GM10847 (cell line): ENCODE data around the gene SLC25A12.

ENCODE experiments used
- POLR2A ChIP-seq: IDR thresholded peaks from 2 replicates; pipeline ENCODE4 v1.6.1; 2011; ENCODE audit not compliant: insufficient read length; ENCODE audit errors: extremely low read depth

SLC25A12 gene

GRCh38 chr2:171858397-171858958 lies 35.6 kb downstream of the SLC25A12 start:
- no peak for TF ChIP-seq POLR2A

GRCh38 chr2:171855401-171855800 lies 38.6 kb downstream of the SLC25A12 start:
- no peak for TF ChIP-seq POLR2A

GRCh38 chr2:171852366-171852888 lies 41.6 kb downstream of the SLC25A12 start:
- TF ChIP-seq POLR2A, result no peak

GRCh38 chr2:171847627-171848026 lies 46.4 kb downstream of the SLC25A12 start:
- no peak for TF ChIP-seq POLR2A

GRCh38 chr2:171846894-171847293 lies 47.1 kb downstream of the SLC25A12 start:
- TF ChIP-seq POLR2A, result no peak

- no peak for TF ChIP-seq POLR2A
These were observed 52.0 kb downstream of the SLC25A12 start for GRCh38 chr2:171841996-171842395.

- TF ChIP-seq POLR2A, result no peak
These were observed 56.3 kb downstream of the SLC25A12 start for GRCh38 chr2:171837736-171838135.

GRCh38 chr2:171836146-171836910 lies 57.7 kb downstream of the SLC25A12 start:
- TF ChIP-seq POLR2A, result no peak

GRCh38 chr2:171835386-171835785 lies 58.7 kb downstream of the SLC25A12 start:
- TF ChIP-seq POLR2A, result no peak

GRCh38 chr2:171834286-171834685 lies 59.8 kb downstream of the SLC25A12 start:
- no peak for TF ChIP-seq POLR2A

- TF ChIP-seq POLR2A, result no peak
These were observed 61.6 kb downstream of the SLC25A12 start for GRCh38 chr2:171832489-171832888.

GRCh38 chr2:171830039-171830438 lies 64.0 kb downstream of the SLC25A12 start:
- no peak for TF ChIP-seq POLR2A

- TF ChIP-seq POLR2A, result no peak
These were observed 70.0 kb downstream of the SLC25A12 start for GRCh38 chr2:171824086-171824485.

GRCh38 chr2:171822525-171823322 lies 71.3 kb downstream of the SLC25A12 start:
- TF ChIP-seq POLR2A, result no peak

- no peak for TF ChIP-seq POLR2A
These were observed 74.6 kb downstream of the SLC25A12 start for GRCh38 chr2:171819453-171819852.

- TF ChIP-seq POLR2A, result no peak
These were observed 79.2 kb downstream of the SLC25A12 start for GRCh38 chr2:171814883-171815282.
